CD4-positive, alpha-beta T cell treated with Interleukin-6 for 4 hours (primary cell): ENCODE measurements around the gene PLCXD3.
"Not testable (repeated sequence)": the region's sequence is repeated elsewhere in the genome, so short reads cannot be mapped to it uniquely, and the experiment has no call there.

Experiments used
- DNase-seq: peaks from one replicate; pipeline ENCODE4 v3.0.0-alpha.2; 2020; ENCODE audit warnings: mixed read lengths

The PLCXD3 gene

DNA sequence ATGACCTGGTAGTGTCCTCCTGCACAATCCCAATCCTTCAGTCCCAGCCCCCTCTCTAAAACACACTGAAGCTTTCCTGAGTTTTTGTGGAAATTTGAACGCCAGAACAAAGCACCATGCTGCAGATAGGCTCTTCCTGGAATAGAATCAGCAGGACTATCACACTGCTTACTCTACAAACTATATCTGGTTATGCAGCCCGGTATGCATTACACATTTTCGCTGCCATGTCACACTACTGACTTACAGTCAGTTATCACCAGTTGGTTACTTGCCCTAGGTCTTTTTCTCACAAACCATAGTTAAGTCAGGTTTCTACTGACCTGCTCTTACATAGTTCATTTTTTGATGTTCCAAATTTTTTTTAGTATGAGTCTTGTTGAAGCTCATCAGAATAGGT lies 24.9 kb downstream of the PLCXD3 start:
- no peak for DNase-seq

- no peak for DNase-seq
Observed at GRCh38 chr5:41482715-41483114, 27.7 kb downstream of the PLCXD3 start.

DNA sequence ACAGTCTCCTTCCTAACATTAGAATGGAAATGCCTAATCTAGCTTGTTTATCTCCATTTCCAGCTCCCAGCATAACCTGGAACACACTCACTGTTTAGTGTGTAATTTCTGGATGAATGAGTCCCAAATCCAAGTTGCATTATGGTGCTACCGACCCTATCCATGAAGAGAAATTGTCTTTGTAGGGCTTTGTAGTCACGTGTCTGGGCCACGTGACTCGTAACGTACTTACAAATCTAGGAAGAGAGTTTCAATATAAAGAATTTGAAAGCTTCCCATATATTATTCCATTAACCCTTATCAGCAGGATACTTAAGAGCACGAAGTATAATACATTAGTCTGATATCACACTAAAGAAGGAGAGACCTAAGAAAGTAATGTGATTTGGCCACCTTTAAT lies 28.2 kb downstream of the PLCXD3 start:
- no peak for DNase-seq

- DNase-seq = not testable (repeated sequence)
Observed at GRCh38 chr5:41471571-41472208, 38.7 kb downstream of the PLCXD3 start.

DNA sequence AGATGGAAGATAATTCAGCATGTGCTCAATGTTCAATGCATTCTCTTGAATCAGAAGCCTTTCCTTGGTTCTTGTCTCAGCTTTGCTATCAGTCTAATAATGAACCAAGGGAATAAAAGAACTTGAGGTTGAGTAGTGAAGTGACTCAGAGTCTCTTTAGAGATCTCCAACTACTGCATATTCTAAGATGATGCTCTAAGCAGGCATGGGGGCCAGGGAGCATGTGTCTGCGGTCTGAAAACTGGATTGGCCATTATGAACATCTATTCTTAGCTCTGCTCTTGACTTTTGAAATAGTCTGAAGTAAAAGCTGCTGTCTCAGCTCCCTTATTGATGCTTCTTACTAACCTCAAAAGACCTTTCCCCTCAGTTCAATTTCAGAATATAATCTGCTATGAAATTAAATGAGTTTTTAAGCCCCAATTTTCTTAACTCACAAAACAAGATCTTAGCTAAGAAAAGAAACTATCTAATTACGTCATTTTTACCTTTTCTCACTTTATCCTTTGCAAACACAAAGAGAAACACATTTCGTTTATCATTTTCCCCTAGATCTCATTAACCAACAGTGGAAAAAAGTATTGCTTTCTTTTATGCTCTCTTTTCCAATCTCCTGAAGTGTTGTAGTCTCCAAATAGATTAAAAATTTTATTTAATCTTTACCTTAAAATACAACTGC lies 44.8 kb downstream of the PLCXD3 start:
- DNase-seq = no peak

- DNase-seq = no peak
Observed at GRCh38 chr5:41459557-41459956, 50.8 kb downstream of the PLCXD3 start.

GRCh38 chr5:41457094-41457493 lies 53.3 kb downstream of the PLCXD3 start:
- DNase-seq = no peak

DNA sequence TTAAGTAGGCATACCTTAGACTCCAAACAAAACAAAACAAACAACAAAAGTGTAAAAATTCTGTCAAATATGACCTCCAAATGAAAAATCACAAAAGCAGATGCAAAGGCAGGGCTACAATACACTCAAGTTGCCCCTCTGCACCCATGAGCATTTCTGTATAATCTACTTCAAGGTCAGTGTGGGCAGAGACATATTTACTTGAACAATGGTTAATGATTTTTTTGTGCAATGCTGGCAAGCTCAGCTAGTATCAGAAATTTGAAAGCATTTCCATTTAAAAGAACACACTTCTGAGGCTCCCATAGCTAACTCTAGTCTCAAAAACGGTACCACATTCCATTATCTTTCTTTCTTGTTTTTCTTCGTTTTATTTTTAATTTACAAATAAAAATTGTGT lies 57.9 kb downstream of the PLCXD3 start:
- no peak for DNase-seq

DNA sequence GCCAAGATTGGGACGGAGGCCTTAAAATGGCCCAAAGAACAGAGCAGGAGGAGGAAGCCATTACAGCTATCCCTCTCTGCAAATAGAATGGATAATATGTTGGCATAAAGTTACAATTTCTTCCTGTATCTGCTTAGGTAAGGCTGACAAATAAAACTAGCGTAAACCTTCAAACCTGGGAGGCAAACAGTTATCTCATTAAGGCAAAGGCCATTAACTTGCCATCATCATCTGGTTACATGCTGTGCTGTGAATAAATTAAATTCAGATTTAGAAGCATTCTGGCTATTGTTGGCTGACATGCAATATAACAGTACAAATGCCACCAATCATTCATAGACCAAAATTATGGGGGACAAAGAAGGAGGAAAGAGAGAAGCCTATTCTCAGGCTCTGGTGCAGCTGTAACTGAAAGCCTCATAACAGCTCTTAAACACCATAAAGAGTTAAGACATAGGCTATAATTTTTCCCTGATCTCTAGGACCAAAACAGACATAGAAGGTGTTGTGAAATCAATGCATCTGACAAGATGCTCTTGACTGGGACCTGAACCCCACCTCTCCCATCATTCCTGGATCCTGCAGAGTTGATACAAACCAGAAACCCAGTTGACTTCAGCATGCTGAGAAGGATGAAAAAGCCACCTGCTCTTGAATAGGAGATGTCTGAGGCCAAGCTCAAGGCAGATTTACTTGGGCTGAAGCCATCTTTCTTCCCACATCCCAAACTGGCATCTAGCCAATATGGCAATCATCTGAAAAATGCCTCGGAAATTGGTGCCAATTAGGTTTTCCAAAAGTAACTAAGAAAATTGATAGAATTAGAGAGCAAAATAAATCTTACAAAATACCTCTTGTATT lies 62.5 kb downstream of the PLCXD3 start:
- no peak for DNase-seq

GRCh38 chr5:41445937-41446563 lies 64.4 kb downstream of the PLCXD3 start:
- no peak for DNase-seq

DNA sequence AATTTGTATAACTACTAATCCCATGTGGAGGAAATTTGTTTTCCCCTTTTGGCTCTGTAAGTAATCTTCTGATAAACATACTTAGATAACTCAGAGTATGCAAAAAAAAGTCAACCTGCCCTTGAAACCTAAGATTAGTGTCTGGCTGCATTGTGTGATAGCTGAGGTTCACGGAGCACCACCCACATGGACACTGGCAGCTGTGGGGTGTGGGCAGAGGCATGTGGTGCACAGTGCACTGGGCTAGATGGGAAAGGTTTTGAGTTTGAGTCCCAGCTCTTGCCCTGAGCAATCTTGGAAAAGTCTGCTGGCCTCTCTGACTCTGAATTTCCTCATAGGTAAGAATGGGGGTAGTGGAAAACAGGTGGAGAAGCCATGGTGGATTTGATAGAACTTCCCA lies 75.1 kb downstream of the PLCXD3 start:
- DNase-seq = no peak

GRCh38 chr5:41433552-41434181 lies 76.7 kb downstream of the PLCXD3 start:
- DNase-seq = no peak

GRCh38 chr5:41432481-41433253 lies 77.7 kb downstream of the PLCXD3 start:
- no peak for DNase-seq

GRCh38 chr5:41427505-41427904 lies 82.9 kb downstream of the PLCXD3 start:
- DNase-seq = no peak

DNA sequence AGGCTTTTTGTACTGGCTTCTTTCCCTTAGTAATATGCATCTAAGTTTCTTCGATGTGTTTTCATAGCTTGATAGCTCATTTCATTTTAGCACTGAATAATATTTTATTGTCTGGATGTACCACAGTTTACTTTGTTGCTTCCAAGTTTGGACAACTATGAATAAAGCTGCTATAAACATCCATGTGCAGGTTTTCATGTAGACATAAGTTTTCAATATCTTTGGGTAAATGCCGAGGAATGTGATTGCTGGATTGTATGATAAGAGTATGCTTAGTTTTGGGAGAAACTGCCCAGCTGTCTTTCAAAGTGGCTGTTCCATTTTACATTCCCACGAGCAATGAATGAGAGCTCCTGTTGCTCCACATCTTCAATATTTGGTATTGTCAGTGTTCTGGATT lies 84.7 kb downstream of the PLCXD3 start:
- DNase-seq = no peak

GRCh38 chr5:41420492-41421067 lies 89.8 kb downstream of the PLCXD3 start:
- no peak for DNase-seq

DNA sequence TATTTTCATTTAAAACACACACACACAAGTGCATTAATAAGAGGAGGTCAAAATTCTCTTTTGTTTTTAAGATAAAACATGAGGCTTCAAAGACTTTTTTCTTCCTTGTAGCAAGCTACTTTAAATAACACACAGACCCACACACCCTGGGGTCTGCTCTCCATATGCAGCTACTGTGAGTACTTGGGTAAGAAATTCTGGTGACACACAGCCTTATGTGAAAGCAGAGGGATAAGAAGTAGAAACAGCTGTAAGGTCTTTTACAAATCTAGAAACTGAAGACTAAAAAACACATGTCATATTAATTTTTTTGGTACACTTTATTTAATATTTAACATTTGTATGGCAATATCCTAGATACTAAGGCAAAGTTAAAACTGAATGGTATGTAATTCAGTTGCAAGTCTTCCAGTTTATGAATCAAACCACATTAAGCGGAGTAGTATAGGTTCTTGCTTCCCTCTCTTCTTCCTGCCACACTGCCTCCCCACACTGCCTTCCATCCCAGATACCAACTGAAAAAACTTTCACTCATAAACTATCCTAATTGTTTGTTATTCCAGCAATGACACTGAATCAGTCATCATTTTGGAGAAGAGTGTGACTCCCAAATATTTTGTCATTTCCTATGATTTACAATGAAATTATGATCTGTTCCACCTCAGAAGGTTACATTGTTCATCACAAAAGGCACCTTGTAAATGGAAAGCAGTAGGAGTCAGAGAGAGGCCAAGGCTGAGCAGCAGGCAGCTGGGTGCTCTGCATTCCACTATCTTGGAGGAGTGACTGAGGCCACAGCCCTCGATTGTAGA lies 92.0 kb downstream of the PLCXD3 start:
- no peak for DNase-seq

GRCh38 chr5:41416336-41416735 lies 94.1 kb downstream of the PLCXD3 start:
- no peak for DNase-seq

- DNase-seq = no peak
Observed at GRCh38 chr5:41415242-41415641, 95.2 kb downstream of the PLCXD3 start.

GRCh38 chr5:41414598-41414997 lies 95.8 kb downstream of the PLCXD3 start:
- no peak for DNase-seq

DNA sequence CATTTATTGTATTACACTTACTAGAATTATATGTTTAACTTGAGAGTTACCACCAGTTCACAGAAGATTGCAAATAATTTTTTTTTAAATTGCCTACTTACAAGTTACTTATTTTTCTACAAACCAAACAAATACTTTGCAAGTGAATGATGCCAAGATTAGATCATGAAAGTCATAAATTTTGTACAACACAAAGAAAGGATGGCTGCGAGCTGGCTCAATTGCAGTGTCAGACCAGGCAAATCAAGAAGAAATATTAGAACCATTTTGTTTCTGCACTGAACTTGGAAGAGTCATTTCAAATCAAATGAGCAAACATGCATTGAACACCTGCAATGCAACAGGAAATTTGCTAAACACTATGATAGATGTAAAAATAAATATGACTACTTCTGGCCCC lies 97.3 kb downstream of the PLCXD3 start:
- no peak for DNase-seq
